GM20431 (cell line): ENCODE results near the gene ZNF576.
"Not testable (repeated sequence)": the region's sequence is repeated elsewhere in the genome, so short reads cannot be mapped to it uniquely, and the experiment has no call there.

Source experiments
- in situ Hi-C: fragments of 300-500 bp; cut with MseI, MboI; formaldehyde crosslinking; loops from one replicate; pipeline ENCODE4 v1.15.0; 2020; ENCODE audit warnings: low sequenced_read_pairs; ENCODE audit not compliant: unreplicated experiment

ZNF576 gene

GRCh38 chr19:43642531-43642930, 46.1 kb downstream of the ZNF576 start:
- in situ Hi-C loops: no loop called here

- in situ Hi-C loops: no loop called here
Observed at GRCh38 chr19:43643326-43643725, 46.9 kb downstream of the ZNF576 start.

GRCh38 chr19:43644181-43644580, 47.8 kb downstream of the ZNF576 start:
- in situ Hi-C loops: no loop called here

GRCh38 chr19:43648633-43649032, 52.2 kb downstream of the ZNF576 start:
- in situ Hi-C loops: no loop called here

GRCh38 chr19:43649514-43649913, 53.1 kb downstream of the ZNF576 start:
- in situ Hi-C loops: no loop called here

GRCh38 chr19:43650276-43650675, 53.9 kb downstream of the ZNF576 start:
- in situ Hi-C loops: not testable (repeated sequence)
